ENCODE results near the gene GP2.

GP2 gene

GRCh38 chr16:20316715-20317114, 10.6 kb downstream of the GP2 start:
- no peak overlapping the region for H2AFZ ChIP-seq (ENCODE audit: low read length)
- no peaks in the 10 kb centered on the region for H4K20me1 ChIP-seq (ENCODE audit: insufficient read depth, low read length)
- H3K9me3 ChIP-seq (ENCODE audit: low read length): no peaks in the 10 kb centered on the region
- H3K9me2 ChIP-seq (ENCODE audit: low read depth, low read length): no peaks in the 10 kb centered on the region
- H3K9ac ChIP-seq (ENCODE audit: low read length): no peak overlapping the region
- no peak overlapping the region for H3K4me2 ChIP-seq (ENCODE audit: low read length)
- H3K4me3 ChIP-seq (ENCODE audit: low read depth, low read length, poor library complexity, severe bottlenecking): no peak overlapping the region
- no peaks in the 10 kb centered on the region for H3K36me3 ChIP-seq (ENCODE audit: insufficient read depth, low read length)
- H3K27me3 ChIP-seq (ENCODE audit: insufficient read depth, low read length): no peaks in the 10 kb centered on the region
- H3K79me2 ChIP-seq (ENCODE audit: insufficient read depth, low read length): no peaks in the 10 kb centered on the region
- no peak overlapping the region for H3K27ac ChIP-seq (ENCODE audit: low read depth, low read length, poor library complexity, severe bottlenecking)
- no peaks in the 10 kb centered on the region for H3K4me1 ChIP-seq (ENCODE audit: insufficient read depth, low read length, severe bottlenecking)
- H3F3A ChIP-seq (ENCODE audit: insufficient read depth, low read length): no peaks in the 10 kb centered on the region
- no peak for TF ChIP-seq EZH2 (IDR thresholded peaks at IDR 0.05; ENCODE audit: borderline replicate concordance, low read length)
- no peak for TF ChIP-seq CTCF (IDR thresholded peaks at IDR 0.05; ENCODE audit: low read length)

GRCh38 chr16:20315764-20316163, 11.5 kb downstream of the GP2 start:
- H3K27me3 ChIP-seq (ENCODE audit: insufficient read depth, low read length): no peaks in the 10 kb centered on the region
- H2AFZ ChIP-seq (ENCODE audit: low read length): no peak overlapping the region
- no peaks in the 10 kb centered on the region for H3K9me2 ChIP-seq (ENCODE audit: low read depth, low read length)
- TF ChIP-seq EZH2 (IDR thresholded peaks at IDR 0.05; ENCODE audit: borderline replicate concordance, low read length): no peak
- TF ChIP-seq CTCF (IDR thresholded peaks at IDR 0.05; ENCODE audit: low read length): no peak
- H3K27ac ChIP-seq (ENCODE audit: low read depth, low read length, poor library complexity, severe bottlenecking): no peak overlapping the region
- H3K4me3 ChIP-seq (ENCODE audit: low read depth, low read length, poor library complexity, severe bottlenecking): no peak overlapping the region
- no peak overlapping the region for H3K9ac ChIP-seq (ENCODE audit: low read length)
- H3K4me2 ChIP-seq (ENCODE audit: low read length): no peak overlapping the region
- no peaks in the 10 kb centered on the region for H3F3A ChIP-seq (ENCODE audit: insufficient read depth, low read length)
- no peaks in the 10 kb centered on the region for H4K20me1 ChIP-seq (ENCODE audit: insufficient read depth, low read length)
- H3K36me3 ChIP-seq (ENCODE audit: insufficient read depth, low read length): no peaks in the 10 kb centered on the region
- no peaks in the 10 kb centered on the region for H3K79me2 ChIP-seq (ENCODE audit: insufficient read depth, low read length)
- no peaks in the 10 kb centered on the region for H3K9me3 ChIP-seq (ENCODE audit: low read length)
- H3K4me1 ChIP-seq (ENCODE audit: insufficient read depth, low read length, severe bottlenecking): no peaks in the 10 kb centered on the region

GRCh38 chr16:20314575-20314974, 12.7 kb downstream of the GP2 start:
- no peaks in the 10 kb centered on the region for H3K9me2 ChIP-seq (ENCODE audit: low read depth, low read length)
- H3K4me2 ChIP-seq (ENCODE audit: low read length): no peak overlapping the region
- no peak overlapping the region for H2AFZ ChIP-seq (ENCODE audit: low read length)
- H3K9me3 ChIP-seq (ENCODE audit: low read length): no peaks in the 10 kb centered on the region
- H4K20me1 ChIP-seq (ENCODE audit: insufficient read depth, low read length): no peaks in the 10 kb centered on the region
- no peak overlapping the region for H3K27ac ChIP-seq (ENCODE audit: low read depth, low read length, poor library complexity, severe bottlenecking)
- no peaks in the 10 kb centered on the region for H3K4me1 ChIP-seq (ENCODE audit: insufficient read depth, low read length, severe bottlenecking)
- no peaks in the 10 kb centered on the region for H3K36me3 ChIP-seq (ENCODE audit: insufficient read depth, low read length)
- no peak overlapping the region for H3K4me3 ChIP-seq (ENCODE audit: low read depth, low read length, poor library complexity, severe bottlenecking)
- no peak overlapping the region for H3K9ac ChIP-seq (ENCODE audit: low read length)
- no peaks in the 10 kb centered on the region for H3K27me3 ChIP-seq (ENCODE audit: insufficient read depth, low read length)
- TF ChIP-seq EZH2 (IDR thresholded peaks at IDR 0.05; ENCODE audit: borderline replicate concordance, low read length) (no peak), CTCF (IDR thresholded peaks at IDR 0.05; ENCODE audit: low read length) (no peak)
- no peaks in the 10 kb centered on the region for H3F3A ChIP-seq (ENCODE audit: insufficient read depth, low read length)
- H3K79me2 ChIP-seq (ENCODE audit: insufficient read depth, low read length): no peaks in the 10 kb centered on the region

All from OCI-LY1 (cell line).